Mesothelial cell of epicardium (in vitro differentiated cells): ENCODE data around the gene COL16A1. TPM values are rescaled to one million over a fixed set of nuclear protein-coding genes. Genes with fewer than 3 reads are reported as not detected.

Source experiments
- DNase-seq, 2 experiments: peaks; one replicate each; pipeline ENCODE4 v3.0.0; 2021; ENCODE audit warnings: low spot score in 2 of 2; ENCODE audit not compliant: unreplicated experiment in 2 of 2
- H3K27ac Mint-ChIP-seq: 2 replicates; pipeline ENCODE4 v1.8.0; 2021; ENCODE audit warnings: mixed read lengths
- H3K27me3 Mint-ChIP-seq: 2 replicates; pipeline ENCODE4 v1.8.0; 2021; ENCODE audit warnings: low read depth, mixed read lengths
- H3K36me3 Mint-ChIP-seq: 2 replicates; pipeline ENCODE4 v1.8.0; 2021; ENCODE audit warnings: mixed read lengths
- H3K4me1 Mint-ChIP-seq: 2 replicates; pipeline ENCODE4 v1.8.0; 2021; ENCODE audit warnings: mixed read lengths
- H3K4me3 Mint-ChIP-seq: 2 replicates; pipeline ENCODE4 v1.8.0; 2021; ENCODE audit warnings: mild to moderate bottlenecking, moderate library complexity, mixed read lengths
- H3K9me3 Mint-ChIP-seq: 2 replicates; pipeline ENCODE4 v1.8.0; 2021; ENCODE audit warnings: mixed read lengths
- total RNA-seq: library from RNA; stranded (reverse); gene quantifications from 3 replicates; pipeline ENCODE4 v1.2.1, GENCODE V29; 2021
- TF ChIP-seq, protein P1 (sequence below): fragments of 200-600 bp; sonication (generic); IDR thresholded peaks from one replicate; pipeline ENCODE4 v1.5.0; 2021; ENCODE audit warnings: antibody characterized with exemption; ENCODE audit not compliant: unreplicated experiment

Gene COL16A1
- total RNA-seq, 1 donor from 2014 or later = 389 TPM

- Mint-ChIP-seq H3K9me3 (no peaks in the 10 kb centered on the region), H3K4me1 (peaks cover 5% of the 10 kb centered on the region), H3K36me3 (no peaks in the 10 kb centered on the region), H3K27ac (no peak overlapping the region), H3K27me3 (peaks cover 17% of the 10 kb centered on the region), H3K4me3 (no peak overlapping the region)
- DNase-seq = no peak
- TF ChIP-seq, protein P1, sequence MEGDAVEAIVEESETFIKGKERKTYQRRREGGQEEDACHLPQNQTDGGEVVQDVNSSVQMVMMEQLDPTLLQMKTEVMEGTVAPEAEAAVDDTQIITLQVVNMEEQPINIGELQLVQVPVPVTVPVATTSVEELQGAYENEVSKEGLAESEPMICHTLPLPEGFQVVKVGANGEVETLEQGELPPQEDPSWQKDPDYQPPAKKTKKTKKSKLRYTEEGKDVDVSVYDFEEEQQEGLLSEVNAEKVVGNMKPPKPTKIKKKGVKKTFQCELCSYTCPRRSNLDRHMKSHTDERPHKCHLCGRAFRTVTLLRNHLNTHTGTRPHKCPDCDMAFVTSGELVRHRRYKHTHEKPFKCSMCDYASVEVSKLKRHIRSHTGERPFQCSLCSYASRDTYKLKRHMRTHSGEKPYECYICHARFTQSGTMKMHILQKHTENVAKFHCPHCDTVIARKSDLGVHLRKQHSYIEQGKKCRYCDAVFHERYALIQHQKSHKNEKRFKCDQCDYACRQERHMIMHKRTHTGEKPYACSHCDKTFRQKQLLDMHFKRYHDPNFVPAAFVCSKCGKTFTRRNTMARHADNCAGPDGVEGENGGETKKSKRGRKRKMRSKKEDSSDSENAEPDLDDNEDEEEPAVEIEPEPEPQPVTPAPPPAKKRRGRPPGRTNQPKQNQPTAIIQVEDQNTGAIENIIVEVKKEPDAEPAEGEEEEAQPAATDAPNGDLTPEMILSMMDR = no peak
Observed at GRCh38 chr1:31620631-31621497, 83.0 kb downstream of the COL16A1 start.

- Mint-ChIP-seq H3K27me3 (peaks cover 20% of the 10 kb centered on the region), H3K4me1 (peaks cover 7% of the 10 kb centered on the region), H3K4me3 (no peak overlapping the region), H3K27ac (no peak overlapping the region), H3K9me3 (no peaks in the 10 kb centered on the region), H3K36me3 (no peaks in the 10 kb centered on the region)
- TF ChIP-seq, protein P1 = no peak
- no peak for DNase-seq
Observed at GRCh38 chr1:31618916-31619846, 84.6 kb downstream of the COL16A1 start.

- TF ChIP-seq, protein P1 = peak; percentile 88
- Mint-ChIP-seq H3K9me3 (no peaks in the 10 kb centered on the region), H3K27ac (no peak overlapping the region), H3K4me3 (peak overlapping the region; percentile 58), H3K4me1 (peaks cover 8% of the 10 kb centered on the region), H3K27me3 (peaks cover 20% of the 10 kb centered on the region), H3K36me3 (no peaks in the 10 kb centered on the region)
- peak; percentile 54 to 80 for DNase-seq
Observed at GRCh38 chr1:31617916-31618746, 85.7 kb downstream of the COL16A1 start.

GRCh38 chr1:31617218-31617915 is 86.5 kb downstream of the COL16A1 start, which contains the start of gene HCRTR1:
Gene HCRTR1, plus strand, starts transcription at chr1:31617689. Its CDS starts 1,504 bp downstream, at chr1:31619193.
- TF ChIP-seq, protein P1 = no peak
- H3K36me3 Mint-ChIP-seq = no peaks in the 10 kb centered on the region
- H3K4me3 Mint-ChIP-seq = peak within 1 kb of the TSS; percentile 68
- H3K9me3 Mint-ChIP-seq = no peaks in the 10 kb centered on the region
- H3K27ac Mint-ChIP-seq = no peak within 1 kb of the TSS
- DNase-seq = no peak
- H3K27me3 Mint-ChIP-seq = peaks cover 20% of the 10 kb centered on the region
- peaks cover 8% of the 10 kb centered on the region for H3K4me1 Mint-ChIP-seq
